Liver (tissue), 9 donors: Measurements from ENCODE around the gene FBN1. TPM values are rescaled to one million over a fixed set of nuclear protein-coding genes. Genes with fewer than 3 reads are reported as not detected.

Experiments
- DNase-seq: peaks from one replicate; pipeline ENCODE4 v3.0.0-alpha.2; 2017; ENCODE audit warnings: low spot score
- H3K27ac ChIP-seq, 2 donors: one replicate each; pipeline ENCODE4 v1.7.0; 2013; ENCODE audit warnings: inconsistent platforms in 2 of 2, low read length in 2 of 2, control low read depth in 1 of 2, low read depth in 1 of 2, mild to moderate bottlenecking in 1 of 2
- H3K27me3 ChIP-seq, 4 donors: one replicate each; pipeline versions ENCODE4 v1.6.1 to v1.7.0; 2013; ENCODE audit warnings: low read length in 3 of 4, inconsistent platforms in 1 of 4, mild to moderate bottlenecking in 1 of 4, moderate library complexity in 1 of 4; ENCODE audit not compliant: control insufficient read depth in 4 of 4, insufficient read depth in 4 of 4
- H3K36me3 ChIP-seq, 4 donors: one replicate each; pipeline versions ENCODE4 v1.6.1 to v1.7.0; 2013; ENCODE audit warnings: low read length in 3 of 4, mild to moderate bottlenecking in 3 of 4, low read depth in 1 of 4, moderate library complexity in 1 of 4; ENCODE audit not compliant: control insufficient read depth in 4 of 4, insufficient read depth in 3 of 4
- H3K4me1 ChIP-seq, 4 donors: one replicate each; pipeline versions ENCODE4 v1.6.1 to v1.7.0; 2013; ENCODE audit warnings: low read length in 3 of 4, mild to moderate bottlenecking in 3 of 4, moderate library complexity in 1 of 4; ENCODE audit not compliant: control insufficient read depth in 4 of 4, insufficient read depth in 4 of 4
- H3K4me3 ChIP-seq, 3 donors: one replicate each; pipeline versions ENCODE4 v1.6.1 to v1.7.0; 2013; ENCODE audit warnings: low read length in 3 of 3, control low read depth in 1 of 3, low read depth in 1 of 3, mild to moderate bottlenecking in 1 of 3
- H3K9ac ChIP-seq, 2 donors: one replicate each; pipeline ENCODE4 v1.7.0; 2013; ENCODE audit warnings: low read length in 2 of 2, mild to moderate bottlenecking in 2 of 2, moderate library complexity in 2 of 2, control low read depth in 1 of 2, low read depth in 1 of 2
- H3K9me3 ChIP-seq, 4 donors: one replicate each; pipeline versions ENCODE4 v1.6.1 to v1.7.0; 2013; ENCODE audit warnings: low read length in 3 of 4; ENCODE audit not compliant: control insufficient read depth in 4 of 4
- ATF3 ChIP-seq: IDR thresholded peaks from 2 replicates; pipeline ENCODE4 v1.6.1; 2016; ENCODE audit warnings: antibody characterized with exemption
- CTCF ChIP-seq: fragments of 150-350 bp; IDR thresholded peaks from 2 replicates; pipeline ENCODE4 v1.5.1; 2017; ENCODE audit warnings: improper control_type of control experiment, low read depth, low read length; ENCODE audit not compliant: missing input control
- EGR1 ChIP-seq, 2 donors: IDR thresholded peaks; 2 replicates each; pipeline ENCODE4 v1.6.1; 2016 to 2018; ENCODE audit warnings: antibody characterized with exemption in 2 of 2, low read depth in 2 of 2
- FOXA1 ChIP-seq: IDR thresholded peaks from 2 replicates; pipeline ENCODE4 v1.6.1; 2016; ENCODE audit warnings: antibody characterized with exemption
- FOXA2 ChIP-seq: IDR thresholded peaks from 2 replicates; pipeline ENCODE4 v1.6.1; 2016; ENCODE audit warnings: antibody characterized with exemption
- GABPA ChIP-seq, 2 donors: IDR thresholded peaks in 1 of 2; conservative IDR thresholded peaks in 1 of 2; 2 replicates each; pipeline ENCODE4 v1.6.1; 2016; ENCODE audit warnings: antibody characterized with exemption in 2 of 2, mild to moderate bottlenecking in 1 of 2, moderate library complexity in 1 of 2
- HNF4A ChIP-seq, 2 donors: conservative IDR thresholded peaks; 2 replicates each; pipeline ENCODE4 v1.6.1; 2016; ENCODE audit warnings: antibody characterized with exemption in 2 of 2, mild to moderate bottlenecking in 2 of 2
- HNF4G ChIP-seq: IDR thresholded peaks from 2 replicates; pipeline ENCODE4 v1.6.1; 2016; ENCODE audit warnings: antibody characterized with exemption
- JUND ChIP-seq, 2 donors: IDR thresholded peaks; 2 replicates each; pipeline ENCODE4 v1.6.1; 2016; ENCODE audit warnings: antibody characterized with exemption in 2 of 2
- MAX ChIP-seq: IDR thresholded peaks from 2 replicates; pipeline ENCODE4 v1.6.1; 2016; ENCODE audit warnings: antibody characterized with exemption
- NR2F2 ChIP-seq: IDR thresholded peaks from 2 replicates; pipeline ENCODE4 v1.6.1; 2016; ENCODE audit warnings: antibody characterized with exemption
- RAD21 ChIP-seq, 2 donors: IDR thresholded peaks; 2 replicates each; pipeline ENCODE4 v1.6.1; 2016; ENCODE audit warnings: antibody characterized with exemption in 2 of 2, mild to moderate bottlenecking in 2 of 2
- REST ChIP-seq: IDR thresholded peaks from 2 replicates; pipeline ENCODE4 v1.6.1; 2016; ENCODE audit warnings: antibody characterized with exemption, mild to moderate bottlenecking
- RXRA ChIP-seq, 2 donors: IDR thresholded peaks; 2 replicates each; pipeline ENCODE4 v1.6.1; 2017 to 2018; ENCODE audit warnings: antibody characterized with exemption in 2 of 2, mild to moderate bottlenecking in 1 of 2
- SP1 ChIP-seq: IDR thresholded peaks from 2 replicates; pipeline ENCODE4 v1.6.1; 2018; ENCODE audit warnings: antibody characterized with exemption, mild to moderate bottlenecking
- TAF1 ChIP-seq: conservative IDR thresholded peaks from 2 replicates; pipeline ENCODE4 v1.6.1; 2016; ENCODE audit warnings: antibody characterized with exemption, mild to moderate bottlenecking
- YY1 ChIP-seq: IDR thresholded peaks from 2 replicates; pipeline ENCODE4 v1.6.1; 2016; ENCODE audit warnings: antibody characterized with exemption, mild to moderate bottlenecking
- ZBTB33 ChIP-seq: IDR thresholded peaks from 2 replicates; pipeline ENCODE4 v1.6.1; 2016; ENCODE audit warnings: antibody characterized with exemption
- WGBS: extraction: QIAGEN DNeasy Blood & Tissue Kit; methylation state at CpG from one replicate; pipeline ENCODE4 v1.1.7; 2013; 5-methylcytosine and 5-hydroxymethylcytosine counted together
- polyA plus RNA-seq, 2 donors: library from polyadenylated mRNA; stranded (reverse) in 1 of 2; unstranded in 1 of 2; fragments of 200-250 nt in 1 of 2; fragments of >200 nt in 1 of 2; fragmentation: Nextera tagmentation in 1 of 2; extraction: Ambion mirVana in 1 of 2; gene quantifications; one replicate each; pipeline versions ENCODE4 v1.2.1 to v1.2.3, GENCODE V29; 2013 to 2015
- total RNA-seq, 2 donors: library from RNA; depleted of rRNA; stranded (reverse); fragments of >200 nt; gene quantifications; one replicate each; pipeline ENCODE4 v1.2.3, GENCODE V29; 2014
- donor health status: healthy.
- donor health status: healthy.
- donor health status: healthy.
- donor health status: healthy.
- donor health status: healthy.

FBN1 gene
- total and polyA plus RNA-seq, 4 donors = 1.3 to 20.1 (median 12.4) TPM

- no peaks in the 10 kb centered on the region for H3K9me3 ChIP-seq
- no peak overlapping the region for H3K9ac ChIP-seq
- TF ChIP-seq SP1 (no peak), FOXA1 (no peak), TAF1 (no peak), NR2F2 (no peak), REST (no peak), GABPA (IDR thresholded peaks at IDR 0.05 in 1 of 2, conservative IDR thresholded peaks at IDR 0.05 in 1 of 2) (no peak), ATF3 (no peak), ZBTB33 (no peak), JUND (IDR thresholded peaks at IDR 0.05) (no peak), FOXA2 (no peak)
- H3K27me3 ChIP-seq = no peaks in the 10 kb centered on the region
- H3K4me3 ChIP-seq = no peak overlapping the region
- H3K27ac ChIP-seq = no peak overlapping the region
- no peak for DNase-seq
- WGBS = 92% methylated on average over 2 of the region's 2 CpGs
- no peaks in the 10 kb centered on the region for H3K4me1 ChIP-seq
- no peaks in the 10 kb centered on the region for H3K36me3 ChIP-seq
These were observed 269.7 kb downstream of the FBN1 start for GRCh38 chr15:48375767-48376166.

- H3K9ac ChIP-seq = no peak overlapping the region
- H3K36me3 ChIP-seq = no peaks in the 10 kb centered on the region
- no peak overlapping the region for H3K4me3 ChIP-seq
- WGBS = 74% methylated on average over 3 of the region's 3 CpGs
- no peak for DNase-seq
- H3K4me1 ChIP-seq = no peaks in the 10 kb centered on the region
- H3K27ac ChIP-seq = no peak overlapping the region
- H3K27me3 ChIP-seq = no peaks in the 10 kb centered on the region
- H3K9me3 ChIP-seq = no peaks in the 10 kb centered on the region
- TF ChIP-seq JUND (IDR thresholded peaks at IDR 0.05) (no peak), SP1 (no peak), REST (no peak), HNF4A (conservative IDR thresholded peaks at IDR 0.05) (no peak), EGR1 (IDR thresholded peaks at IDR 0.05; ENCODE audit: low read depth in 2 of 2) (no peak), NR2F2 (no peak), RAD21 (IDR thresholded peaks at IDR 0.05) (no peak), TAF1 (no peak), ZBTB33 (no peak), FOXA1 (no peak), RXRA (IDR thresholded peaks at IDR 0.05) (no peak), YY1 (no peak), MAX (no peak), GABPA (IDR thresholded peaks at IDR 0.05 in 1 of 2, conservative IDR thresholded peaks at IDR 0.05 in 1 of 2) (no peak), ATF3 (no peak), FOXA2 (no peak), CTCF (no peak), HNF4G (no peak)
These were observed 271.0 kb downstream of the FBN1 start for GRCh38 chr15:48374472-48374871.
